ENCODE data around the gene EEPD1. TPM values are rescaled to one million over a fixed set of nuclear protein-coding genes. Genes with fewer than 3 reads are reported as not detected.

EEPD1 gene
- total RNA-seq, 1 experiment from 2014 or later = 5.0 TPM

DNA sequence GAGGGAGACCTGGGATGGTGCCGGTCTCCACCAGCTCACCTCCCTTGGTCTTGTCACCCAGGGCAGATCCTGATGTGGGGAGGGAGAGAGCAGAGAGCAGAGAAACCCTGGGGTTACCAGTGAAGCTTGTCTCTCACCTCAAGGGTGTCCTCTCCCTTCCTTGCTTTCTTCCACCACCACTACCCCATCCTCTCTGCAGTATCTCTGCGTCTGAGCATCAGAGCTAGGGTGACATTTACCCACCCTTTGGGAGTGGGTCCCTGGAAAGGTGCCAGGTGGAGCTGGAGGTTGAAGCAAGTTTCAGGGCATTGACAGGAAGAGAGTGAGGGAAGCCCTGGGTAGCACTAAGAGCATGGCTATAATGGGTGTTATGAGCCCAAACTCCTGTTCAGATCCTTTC lies 161.4 kb downstream of the EEPD1 start:
- no CpG with 5 or more reads among the region's 2 CpGs for WGBS (ENCODE audit: extremely low coverage, insufficient read length, low lambda C conversion rate)
- H3K27ac Mint-ChIP-seq = no peak overlapping the region
- no peak overlapping the region for H3K27ac ChIP-seq (ENCODE audit: insufficient read length, low read depth, low read length)

More for the DNA sequence above, 161.4 kb downstream of the EEPD1 start:
- H3K56ac ChIP-seq (ENCODE audit: insufficient read length, low read depth, low read length) = no peak overlapping the region
- H4K8ac ChIP-seq (replicated peaks; ENCODE audit: insufficient read length, low read depth, low read length) = no peak overlapping the region
- H4K20me1 ChIP-seq (ENCODE audit: control insufficient read depth, insufficient read depth, insufficient read length) = no peaks in the 10 kb centered on the region
- H2AK5ac ChIP-seq (ENCODE audit: insufficient read length, low read length) = no peak overlapping the region
- peaks cover 16 to 32% of the 10 kb centered on the region in 2 experiments for H3K4me1 Mint-ChIP-seq
- TF ChIP-seq, protein P1, sequence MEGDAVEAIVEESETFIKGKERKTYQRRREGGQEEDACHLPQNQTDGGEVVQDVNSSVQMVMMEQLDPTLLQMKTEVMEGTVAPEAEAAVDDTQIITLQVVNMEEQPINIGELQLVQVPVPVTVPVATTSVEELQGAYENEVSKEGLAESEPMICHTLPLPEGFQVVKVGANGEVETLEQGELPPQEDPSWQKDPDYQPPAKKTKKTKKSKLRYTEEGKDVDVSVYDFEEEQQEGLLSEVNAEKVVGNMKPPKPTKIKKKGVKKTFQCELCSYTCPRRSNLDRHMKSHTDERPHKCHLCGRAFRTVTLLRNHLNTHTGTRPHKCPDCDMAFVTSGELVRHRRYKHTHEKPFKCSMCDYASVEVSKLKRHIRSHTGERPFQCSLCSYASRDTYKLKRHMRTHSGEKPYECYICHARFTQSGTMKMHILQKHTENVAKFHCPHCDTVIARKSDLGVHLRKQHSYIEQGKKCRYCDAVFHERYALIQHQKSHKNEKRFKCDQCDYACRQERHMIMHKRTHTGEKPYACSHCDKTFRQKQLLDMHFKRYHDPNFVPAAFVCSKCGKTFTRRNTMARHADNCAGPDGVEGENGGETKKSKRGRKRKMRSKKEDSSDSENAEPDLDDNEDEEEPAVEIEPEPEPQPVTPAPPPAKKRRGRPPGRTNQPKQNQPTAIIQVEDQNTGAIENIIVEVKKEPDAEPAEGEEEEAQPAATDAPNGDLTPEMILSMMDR (conservative IDR thresholded peaks at IDR 0.05) = no peak
- no peaks in the 10 kb centered on the region for H3K79me1 ChIP-seq (ENCODE audit: insufficient read depth, low read depth, low read length, poor library complexity, severe bottlenecking)
- no peak overlapping the region for H4K91ac ChIP-seq (ENCODE audit: insufficient read length, low read depth, low read length)
- H3K79me2 ChIP-seq (ENCODE audit: insufficient read depth, low read length) = no peaks in the 10 kb centered on the region
- no peak overlapping the region for H3K23ac ChIP-seq (ENCODE audit: insufficient read length, low read depth, low read length)
- H3K4me1 ChIP-seq (ENCODE audit: insufficient read depth, low read length) = no peaks in the 10 kb centered on the region; the same call in none of the 2 replicates
- no peak overlapping the region for H3T11ph ChIP-seq (ENCODE audit: low read length)
- no peaks in the 10 kb centered on the region for H3K23me2 ChIP-seq (ENCODE audit: insufficient read length, low read depth, low read length, poor library complexity, severe bottlenecking)
- no peak overlapping the region for H2BK120ac ChIP-seq (ENCODE audit: low read depth, low read length, poor library complexity, severe bottlenecking)
- no peaks in the 10 kb centered on the region for H3K36me3 Mint-ChIP-seq (ENCODE audit: insufficient read depth in 1 of 3, low read depth in 3 of 3)
- H2BK20ac ChIP-seq (ENCODE audit: low read depth, low read length, poor library complexity, severe bottlenecking) = no peak overlapping the region
- H4K5ac ChIP-seq (ENCODE audit: insufficient read length, low read depth, low read length) = no peak overlapping the region
- no peak overlapping the region for H3K14ac ChIP-seq (ENCODE audit: insufficient read depth, low read length)
- DNase-seq = no peak
- H3K9me3 Mint-ChIP-seq = no peaks in the 10 kb centered on the region
- no peak overlapping the region for H2BK12ac ChIP-seq (ENCODE audit: insufficient read length, low read depth, low read length)
- no peak overlapping the region for H2AFZ ChIP-seq (ENCODE audit: low read length)
- no peaks in the 10 kb centered on the region; the same call in 1 of the 2 replicates for H3K27me3 ChIP-seq (ENCODE audit: insufficient read depth, low read length)
- H2BK15ac ChIP-seq (ENCODE audit: low read depth, low read length) = no peak overlapping the region
- no peaks in the 10 kb centered on the region; the same call in 1 of the 2 replicates for H3K27me3 Mint-ChIP-seq (ENCODE audit: low read depth)
- no peak overlapping the region for H2BK5ac ChIP-seq (ENCODE audit: insufficient read length, low read length)
- H3K9me3 ChIP-seq (ENCODE audit: control insufficient read depth, low read depth, low read length) = no peaks in the 10 kb centered on the region
- no peak overlapping the region for H3K18ac ChIP-seq (ENCODE audit: insufficient read length, low read depth, low read length)
- no peak overlapping the region for H3K4me3 Mint-ChIP-seq
- no peak overlapping the region for H3K9ac ChIP-seq (ENCODE audit: extremely low read depth, insufficient read length, low read length)
- no peak overlapping the region for H3K4me2 ChIP-seq (ENCODE audit: insufficient read depth, insufficient read length, low read length)
- H3K4ac ChIP-seq (ENCODE audit: low read depth, low read length) = no peak overlapping the region

Data from H9 (cell line).